Spleen (tissue), 7 donors: Measurements from ENCODE around the gene ISL2.

Source experiments
- POLR2A ChIP-seq, 3 donors: fragments of 450-650 bp; IDR thresholded peaks; one replicate each; pipeline ENCODE4 v1.5.1; 2017; ENCODE audit warnings: antibody characterized with exemption in 3 of 3, mild to moderate bottlenecking in 1 of 3
- POLR2AphosphoS5 ChIP-seq, 3 donors: sonication (generic); formaldehyde crosslinking; IDR thresholded peaks; one replicate each; pipeline ENCODE4 v1.5.1; 2017; ENCODE audit warnings: antibody characterized with exemption in 3 of 3
- TF ChIP-seq, protein P1 (sequence below), 11 experiments: fragments of 200-600 bp in 7 of 11; fragments of 450-650 bp in 4 of 11; sonication (generic) in 4 of 11; IDR thresholded peaks in 8 of 11; conservative IDR thresholded peaks in 3 of 11; 1 replicate in 7 of 11; 2 replicates in 4 of 11; pipeline versions ENCODE4 v1.4.0 to v1.8.0; 2016 to 2021; ENCODE audit warnings: antibody characterized with exemption in 11 of 11, inconsistent platforms in 4 of 11, mild to moderate bottlenecking in 1 of 11
- donor health status: DM: no; HTN: no; CAD: no; lungs with moderate emphysema.
- donor health status: DM: no; HTN: no; CAD: no.
- donor health status: DM: no; HTN: no; CAD: no.

DNA sequence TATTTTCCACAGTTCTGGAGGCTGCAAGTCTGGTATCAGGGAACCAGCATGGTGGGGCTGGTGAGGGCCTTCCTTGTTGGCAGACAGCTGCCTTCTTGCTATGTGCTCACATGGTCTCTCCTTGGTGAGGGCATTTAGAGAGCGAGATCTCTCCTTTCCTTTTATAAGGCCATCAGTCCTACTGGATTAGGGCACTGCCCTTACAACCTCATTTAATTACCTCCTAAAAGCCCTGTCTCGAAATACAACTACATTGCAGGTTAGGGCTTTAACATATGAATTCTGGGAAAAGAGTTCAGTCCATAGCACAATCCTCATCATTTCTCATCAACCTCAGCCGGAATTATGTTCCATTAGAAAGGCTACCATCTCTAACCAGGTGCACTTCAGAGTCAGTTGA, 21.9 kb downstream of the ISL2 start:
- TF ChIP-seq, protein P1, sequence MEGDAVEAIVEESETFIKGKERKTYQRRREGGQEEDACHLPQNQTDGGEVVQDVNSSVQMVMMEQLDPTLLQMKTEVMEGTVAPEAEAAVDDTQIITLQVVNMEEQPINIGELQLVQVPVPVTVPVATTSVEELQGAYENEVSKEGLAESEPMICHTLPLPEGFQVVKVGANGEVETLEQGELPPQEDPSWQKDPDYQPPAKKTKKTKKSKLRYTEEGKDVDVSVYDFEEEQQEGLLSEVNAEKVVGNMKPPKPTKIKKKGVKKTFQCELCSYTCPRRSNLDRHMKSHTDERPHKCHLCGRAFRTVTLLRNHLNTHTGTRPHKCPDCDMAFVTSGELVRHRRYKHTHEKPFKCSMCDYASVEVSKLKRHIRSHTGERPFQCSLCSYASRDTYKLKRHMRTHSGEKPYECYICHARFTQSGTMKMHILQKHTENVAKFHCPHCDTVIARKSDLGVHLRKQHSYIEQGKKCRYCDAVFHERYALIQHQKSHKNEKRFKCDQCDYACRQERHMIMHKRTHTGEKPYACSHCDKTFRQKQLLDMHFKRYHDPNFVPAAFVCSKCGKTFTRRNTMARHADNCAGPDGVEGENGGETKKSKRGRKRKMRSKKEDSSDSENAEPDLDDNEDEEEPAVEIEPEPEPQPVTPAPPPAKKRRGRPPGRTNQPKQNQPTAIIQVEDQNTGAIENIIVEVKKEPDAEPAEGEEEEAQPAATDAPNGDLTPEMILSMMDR (IDR thresholded peaks at IDR 0.05 in 8 of 11, conservative IDR thresholded peaks at IDR 0.05 in 3 of 11): no peak
- TF ChIP-seq POLR2A (IDR thresholded peaks at IDR 0.05): no peak
- TF ChIP-seq POLR2AphosphoS5 (IDR thresholded peaks at IDR 0.05): no peak
